ENCODE results near the gene POU2F1.

POU2F1 gene

GRCh38 chr1:167344615-167345385, 124.1 kb downstream of the POU2F1 start:
- no peaks in the 10 kb centered on the region for H3K27me3 ChIP-seq (ENCODE audit: control insufficient read depth, insufficient read depth, low read length)
- no peaks in the 10 kb centered on the region for H3K36me3 ChIP-seq (ENCODE audit: control insufficient read depth, insufficient read depth, low read length)
- no peak overlapping the region for H3K27ac ChIP-seq (ENCODE audit: low read depth, low read length)
- H3K4me1 ChIP-seq (ENCODE audit: control insufficient read depth, insufficient read depth, low read length): no peaks in the 10 kb centered on the region
- H3K9ac ChIP-seq (ENCODE audit: low read length): no peak overlapping the region
- H3K4me3 ChIP-seq (ENCODE audit: low read length): no peak overlapping the region

- Histone ChIP-seq H3K4me3 (ENCODE audit: low read length) (no peak overlapping the region), H3K27me3 (ENCODE audit: control insufficient read depth, insufficient read depth, low read length) (no peaks in the 10 kb centered on the region), H3K36me3 (ENCODE audit: control insufficient read depth, insufficient read depth, low read length) (no peaks in the 10 kb centered on the region), H3K27ac (ENCODE audit: low read depth, low read length) (no peak overlapping the region), H3K4me1 (ENCODE audit: control insufficient read depth, insufficient read depth, low read length) (no peaks in the 10 kb centered on the region), H3K9ac (ENCODE audit: low read length) (no peak overlapping the region)
Observed at GRCh38 chr1:167345386-167345733, 124.7 kb downstream of the POU2F1 start.

- Histone ChIP-seq H3K27ac (ENCODE audit: low read depth, low read length) (no peak overlapping the region), H3K9ac (ENCODE audit: low read length) (no peak overlapping the region), H3K36me3 (ENCODE audit: control insufficient read depth, insufficient read depth, low read length) (no peaks in the 10 kb centered on the region), H3K4me1 (ENCODE audit: control insufficient read depth, insufficient read depth, low read length) (no peaks in the 10 kb centered on the region), H3K27me3 (ENCODE audit: control insufficient read depth, insufficient read depth, low read length) (no peaks in the 10 kb centered on the region), H3K4me3 (ENCODE audit: low read length) (no peak overlapping the region)
Observed at GRCh38 chr1:167357305-167357704, 136.6 kb downstream of the POU2F1 start.

GRCh38 chr1:167359295-167359694, 138.6 kb downstream of the POU2F1 start:
- H3K27ac ChIP-seq (ENCODE audit: low read depth, low read length): no peak overlapping the region
- no peaks in the 10 kb centered on the region for H3K4me1 ChIP-seq (ENCODE audit: control insufficient read depth, insufficient read depth, low read length)
- no peaks in the 10 kb centered on the region for H3K27me3 ChIP-seq (ENCODE audit: control insufficient read depth, insufficient read depth, low read length)
- no peak overlapping the region for H3K9ac ChIP-seq (ENCODE audit: low read length)
- no peaks in the 10 kb centered on the region for H3K36me3 ChIP-seq (ENCODE audit: control insufficient read depth, insufficient read depth, low read length)
- H3K4me3 ChIP-seq (ENCODE audit: low read length): no peak overlapping the region

- Histone ChIP-seq H3K27me3 (ENCODE audit: control insufficient read depth, insufficient read depth, low read length) (no peaks in the 10 kb centered on the region), H3K9ac (ENCODE audit: low read length) (no peak overlapping the region), H3K36me3 (ENCODE audit: control insufficient read depth, insufficient read depth, low read length) (no peaks in the 10 kb centered on the region), H3K4me3 (ENCODE audit: low read length) (no peak overlapping the region), H3K4me1 (ENCODE audit: control insufficient read depth, insufficient read depth, low read length) (no peaks in the 10 kb centered on the region), H3K27ac (ENCODE audit: low read depth, low read length) (no peak overlapping the region)
Observed at GRCh38 chr1:167360120-167360519, 139.4 kb downstream of the POU2F1 start.

GRCh38 chr1:167362638-167363037, 142.0 kb downstream of the POU2F1 start:
- no peak overlapping the region for H3K4me3 ChIP-seq (ENCODE audit: low read length)
- H3K4me1 ChIP-seq (ENCODE audit: control insufficient read depth, insufficient read depth, low read length): no peaks in the 10 kb centered on the region
- no peaks in the 10 kb centered on the region for H3K27me3 ChIP-seq (ENCODE audit: control insufficient read depth, insufficient read depth, low read length)
- no peak overlapping the region for H3K9ac ChIP-seq (ENCODE audit: low read length)
- H3K36me3 ChIP-seq (ENCODE audit: control insufficient read depth, insufficient read depth, low read length): peaks cover 4% of the 10 kb centered on the region
- H3K27ac ChIP-seq (ENCODE audit: low read depth, low read length): no peak overlapping the region

GRCh38 chr1:167364826-167365225, 144.1 kb downstream of the POU2F1 start:
- peaks cover 4% of the 10 kb centered on the region for H3K36me3 ChIP-seq (ENCODE audit: control insufficient read depth, insufficient read depth, low read length)
- H3K4me1 ChIP-seq (ENCODE audit: control insufficient read depth, insufficient read depth, low read length): no peaks in the 10 kb centered on the region
- no peak overlapping the region for H3K9ac ChIP-seq (ENCODE audit: low read length)
- H3K27ac ChIP-seq (ENCODE audit: low read depth, low read length): no peak overlapping the region
- no peak overlapping the region for H3K4me3 ChIP-seq (ENCODE audit: low read length)
- H3K27me3 ChIP-seq (ENCODE audit: control insufficient read depth, insufficient read depth, low read length): no peaks in the 10 kb centered on the region

- no peaks in the 10 kb centered on the region for H3K27me3 ChIP-seq (ENCODE audit: control insufficient read depth, insufficient read depth, low read length)
- H3K36me3 ChIP-seq (ENCODE audit: control insufficient read depth, insufficient read depth, low read length): peaks cover 4% of the 10 kb centered on the region
- H3K9ac ChIP-seq (ENCODE audit: low read length): no peak overlapping the region
- H3K4me3 ChIP-seq (ENCODE audit: low read length): no peak overlapping the region
- H3K4me1 ChIP-seq (ENCODE audit: control insufficient read depth, insufficient read depth, low read length): no peaks in the 10 kb centered on the region
- H3K27ac ChIP-seq (ENCODE audit: low read depth, low read length): no peak overlapping the region
Observed at GRCh38 chr1:167365360-167365759, 144.7 kb downstream of the POU2F1 start.

- Histone ChIP-seq H3K4me1 (ENCODE audit: control insufficient read depth, insufficient read depth, low read length) (no peaks in the 10 kb centered on the region), H3K4me3 (ENCODE audit: low read length) (no peak overlapping the region), H3K27ac (ENCODE audit: low read depth, low read length) (no peak overlapping the region), H3K9ac (ENCODE audit: low read length) (no peak overlapping the region), H3K27me3 (ENCODE audit: control insufficient read depth, insufficient read depth, low read length) (no peaks in the 10 kb centered on the region), H3K36me3 (ENCODE audit: control insufficient read depth, insufficient read depth, low read length) (peaks cover 4% of the 10 kb centered on the region)
Observed at GRCh38 chr1:167367705-167368104, 147.0 kb downstream of the POU2F1 start.

- Histone ChIP-seq H3K36me3 (ENCODE audit: control insufficient read depth, insufficient read depth, low read length) (peaks cover 6% of the 10 kb centered on the region), H3K4me1 (ENCODE audit: control insufficient read depth, insufficient read depth, low read length) (no peaks in the 10 kb centered on the region), H3K27ac (ENCODE audit: low read depth, low read length) (no peak overlapping the region), H3K27me3 (ENCODE audit: control insufficient read depth, insufficient read depth, low read length) (no peaks in the 10 kb centered on the region), H3K9ac (ENCODE audit: low read length) (no peak overlapping the region), H3K4me3 (ENCODE audit: low read length) (no peak overlapping the region)
Observed at GRCh38 chr1:167369175-167369574, 148.5 kb downstream of the POU2F1 start.

GRCh38 chr1:167369933-167370332, 149.2 kb downstream of the POU2F1 start:
- H3K36me3 ChIP-seq (ENCODE audit: control insufficient read depth, insufficient read depth, low read length): peaks cover 6% of the 10 kb centered on the region
- no peaks in the 10 kb centered on the region for H3K27me3 ChIP-seq (ENCODE audit: control insufficient read depth, insufficient read depth, low read length)
- H3K4me3 ChIP-seq (ENCODE audit: low read length): no peak overlapping the region
- no peaks in the 10 kb centered on the region for H3K4me1 ChIP-seq (ENCODE audit: control insufficient read depth, insufficient read depth, low read length)
- H3K27ac ChIP-seq (ENCODE audit: low read depth, low read length): no peak overlapping the region
- H3K9ac ChIP-seq (ENCODE audit: low read length): no peak overlapping the region

GRCh38 chr1:167371030-167371429, 150.3 kb downstream of the POU2F1 start:
- Histone ChIP-seq H3K4me3 (ENCODE audit: low read length) (no peak overlapping the region), H3K36me3 (ENCODE audit: control insufficient read depth, insufficient read depth, low read length) (peaks cover 6% of the 10 kb centered on the region), H3K9ac (ENCODE audit: low read length) (no peak overlapping the region), H3K27me3 (ENCODE audit: control insufficient read depth, insufficient read depth, low read length) (no peaks in the 10 kb centered on the region), H3K4me1 (ENCODE audit: control insufficient read depth, insufficient read depth, low read length) (no peaks in the 10 kb centered on the region), H3K27ac (ENCODE audit: low read depth, low read length) (no peak overlapping the region)

GRCh38 chr1:167373398-167373797, 152.7 kb downstream of the POU2F1 start:
- Histone ChIP-seq H3K9ac (ENCODE audit: low read length) (no peak overlapping the region), H3K27me3 (ENCODE audit: control insufficient read depth, insufficient read depth, low read length) (no peaks in the 10 kb centered on the region), H3K36me3 (ENCODE audit: control insufficient read depth, insufficient read depth, low read length) (peaks cover 2% of the 10 kb centered on the region), H3K4me1 (ENCODE audit: control insufficient read depth, insufficient read depth, low read length) (no peaks in the 10 kb centered on the region), H3K27ac (ENCODE audit: low read depth, low read length) (no peak overlapping the region), H3K4me3 (ENCODE audit: low read length) (no peak overlapping the region)

Measured in rectal smooth muscle tissue (tissue), 1 donor.